ENCODE measurements around the gene MAGEA1.
"Not testable (repeated sequence)": the region's sequence is repeated elsewhere in the genome, so short reads cannot be mapped to it uniquely, and the experiment has no call there.

Gene MAGEA1

DNA sequence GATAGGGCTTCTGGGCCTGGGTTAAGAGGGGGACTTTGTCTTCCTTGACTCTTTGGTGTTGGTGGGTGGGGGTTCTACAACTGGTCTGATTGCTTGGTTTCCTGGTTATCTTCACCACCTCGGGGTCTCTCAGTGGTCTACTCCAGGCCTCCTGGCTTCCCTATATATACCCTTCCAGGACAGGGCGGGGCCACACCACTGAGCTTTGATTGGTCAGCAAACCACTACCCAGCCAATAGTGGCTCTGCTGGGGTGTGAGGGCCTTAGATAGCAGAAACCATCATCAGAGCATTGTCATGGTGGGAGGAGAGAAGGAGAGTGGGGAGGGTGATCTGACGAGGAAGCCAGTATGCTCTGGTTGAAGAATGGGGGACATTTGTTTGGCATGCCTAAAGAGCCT lies 14.4 kb upstream of the MAGEA1 start:
- DNase-seq (ENCODE audit: extremely low spot score): no peak
- CTCF ChIA-PET: no interaction called here
- POLR2A ChIA-PET: interaction anchor here (0.7 kb wide), 1 partner anchor 103 kb away, joined by 3 read pairs; no protein-coding TSS in a partner anchor
- TF ChIP-seq BHLHE40 (IDR thresholded peaks at IDR 0.05; ENCODE audit: borderline replicate concordance): no peak
- no peak for TF ChIP-seq L3MBTL2 (conservative IDR thresholded peaks at IDR 0.05)

DNA sequence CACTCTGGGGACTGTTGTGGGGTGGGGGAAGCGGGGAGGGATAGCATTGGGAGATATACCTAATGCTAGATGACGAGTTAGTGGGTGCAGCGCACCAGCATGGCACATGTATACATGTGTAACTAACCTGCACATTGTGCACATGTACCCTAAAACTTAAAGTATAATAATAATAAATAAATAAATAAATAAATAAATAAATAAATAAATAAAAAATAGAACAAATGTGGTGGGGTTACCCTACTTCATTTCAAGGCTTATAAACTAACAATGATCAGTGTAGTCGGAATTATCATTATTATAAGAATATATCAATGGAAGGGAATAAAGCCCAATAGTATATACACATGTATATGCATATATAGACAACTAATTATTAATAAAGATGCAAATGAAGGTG lies 10.7 kb upstream of the MAGEA1 start:
- DNase-seq (ENCODE audit: extremely low spot score); CTCF ChIA-PET; POLR2A ChIA-PET: not testable (repeated sequence)

DNA sequence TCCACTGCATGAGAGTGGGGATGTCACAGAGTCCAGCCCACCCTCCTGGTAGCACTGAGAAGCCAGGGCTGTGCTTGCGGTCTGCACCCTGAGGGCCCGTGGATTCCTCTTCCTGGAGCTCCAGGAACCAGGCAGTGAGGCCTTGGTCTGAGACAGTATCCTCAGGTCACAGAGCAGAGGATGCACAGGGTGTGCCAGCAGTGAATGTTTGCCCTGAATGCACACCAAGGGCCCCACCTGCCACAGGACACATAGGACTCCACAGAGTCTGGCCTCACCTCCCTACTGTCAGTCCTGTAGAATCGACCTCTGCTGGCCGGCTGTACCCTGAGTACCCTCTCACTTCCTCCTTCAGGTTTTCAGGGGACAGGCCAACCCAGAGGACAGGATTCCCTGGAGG lies 2.7 kb downstream of the MAGEA1 start:
- no peak for TF ChIP-seq ELF4 (IDR thresholded peaks at IDR 0.05)
- ChIA-PET CTCF (no interaction called here), POLR2A (no interaction called here)
- no peak for DNase-seq (ENCODE audit: extremely low spot score)

DNA sequence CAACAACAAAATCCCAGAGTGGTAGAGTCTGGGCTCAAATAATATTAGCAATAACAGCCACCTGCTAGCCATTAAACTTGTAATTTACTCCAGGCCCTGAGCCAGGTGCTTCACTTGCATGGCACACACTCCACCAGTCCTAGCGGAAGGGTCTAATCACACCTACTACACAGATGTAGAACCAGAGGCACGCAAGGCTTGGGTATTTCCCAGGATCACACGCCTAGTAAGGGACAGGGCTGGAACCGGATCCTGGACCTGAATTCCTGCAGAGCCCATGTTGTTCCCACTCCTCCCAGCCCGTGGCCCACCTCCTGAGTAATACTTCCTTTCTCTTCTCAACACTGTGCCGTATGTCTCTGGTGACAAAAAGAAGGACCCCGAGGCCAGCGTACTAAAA lies 5.7 kb downstream of the MAGEA1 start:
- TF ChIP-seq FOXM1 (IDR thresholded peaks at IDR 0.05; ENCODE audit: borderline replicate concordance) (no peak), ELF4 (IDR thresholded peaks at IDR 0.05) (no peak), L3MBTL2 (conservative IDR thresholded peaks at IDR 0.05) (no peak), TARDBP (IDR thresholded peaks at IDR 0.05) (no peak), NFRKB (IDR thresholded peaks at IDR 0.05) (no peak), SP1 (IDR thresholded peaks at IDR 0.05) (no peak)
- TF ChIP-seq, protein P1, sequence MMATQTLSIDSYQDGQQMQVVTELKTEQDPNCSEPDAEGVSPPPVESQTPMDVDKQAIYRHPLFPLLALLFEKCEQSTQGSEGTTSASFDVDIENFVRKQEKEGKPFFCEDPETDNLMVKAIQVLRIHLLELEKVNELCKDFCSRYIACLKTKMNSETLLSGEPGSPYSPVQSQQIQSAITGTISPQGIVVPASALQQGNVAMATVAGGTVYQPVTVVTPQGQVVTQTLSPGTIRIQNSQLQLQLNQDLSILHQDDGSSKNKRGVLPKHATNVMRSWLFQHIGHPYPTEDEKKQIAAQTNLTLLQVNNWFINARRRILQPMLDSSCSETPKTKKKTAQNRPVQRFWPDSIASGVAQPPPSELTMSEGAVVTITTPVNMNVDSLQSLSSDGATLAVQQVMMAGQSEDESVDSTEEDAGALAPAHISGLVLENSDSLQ (IDR thresholded peaks at IDR 0.05): no peak
- CTCF ChIA-PET: interaction anchor here (0.6 kb wide), 1 partner anchor 34 kb away, joined by 6 read pairs; no protein-coding TSS in a partner anchor
- DNase-seq (ENCODE audit: extremely low spot score): no peak
- POLR2A ChIA-PET: no interaction called here

DNA sequence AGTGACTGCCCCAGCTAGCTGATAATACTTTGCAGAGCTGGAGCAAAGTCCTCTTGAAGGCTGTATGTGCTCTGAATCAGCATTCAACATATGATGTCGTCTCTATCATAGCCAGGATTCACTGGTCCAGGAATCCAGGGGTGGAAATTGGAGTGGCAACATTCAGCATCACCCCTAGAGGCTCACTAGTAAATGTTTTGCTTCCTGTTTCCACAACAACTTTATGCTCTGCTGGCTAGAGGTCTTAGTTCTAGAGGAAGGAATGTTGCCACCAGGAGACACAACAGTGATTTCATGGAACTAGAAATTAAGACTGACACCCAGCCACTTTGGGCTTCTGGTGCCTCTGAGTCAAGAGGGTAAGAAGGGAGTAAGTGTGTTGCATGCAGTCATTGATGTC lies 11.3 kb downstream of the MAGEA1 start:
- CTCF ChIA-PET: no interaction called here
- DNase-seq (ENCODE audit: extremely low spot score): no peak
- TF ChIP-seq SP1 (IDR thresholded peaks at IDR 0.05): no peak
- TF ChIP-seq CTBP1 (IDR thresholded peaks at IDR 0.05; ENCODE audit: borderline replicate concordance): no peak
- TF ChIP-seq BHLHE40 (IDR thresholded peaks at IDR 0.05; ENCODE audit: borderline replicate concordance): no peak
- TF ChIP-seq SUZ12 (IDR thresholded peaks at IDR 0.05): no peak
- TF ChIP-seq FOXA1 (IDR thresholded peaks at IDR 0.05): no peak
- TF ChIP-seq, protein P1 (IDR thresholded peaks at IDR 0.05): no peak
- TF ChIP-seq L3MBTL2 (conservative IDR thresholded peaks at IDR 0.05): no peak
- no peak for TF ChIP-seq HDGF (IDR thresholded peaks at IDR 0.05; ENCODE audit: borderline replicate concordance)
- TF ChIP-seq ELF4 (IDR thresholded peaks at IDR 0.05): no peak
- no peak for TF ChIP-seq LEF1 (IDR thresholded peaks at IDR 0.05; ENCODE audit: borderline replicate concordance)
- TF ChIP-seq ZNF384 (IDR thresholded peaks at IDR 0.05): no peak
- TF ChIP-seq ARNT (IDR thresholded peaks at IDR 0.05): no peak
- TF ChIP-seq NFRKB (IDR thresholded peaks at IDR 0.05): no peak
- TF ChIP-seq FOXM1 (IDR thresholded peaks at IDR 0.05; ENCODE audit: borderline replicate concordance): no peak
- TF ChIP-seq FOXK2 (IDR thresholded peaks at IDR 0.05): no peak
- TF ChIP-seq TARDBP (IDR thresholded peaks at IDR 0.05): no peak
- POLR2A ChIA-PET: no interaction called here

- ChIA-PET CTCF (interaction anchor here (0.6 kb wide), 1 partner anchor 364 kb away, joined by 4 read pairs; no protein-coding TSS in a partner anchor), POLR2A (no interaction called here)
- no peak for TF ChIP-seq FOXA1 (IDR thresholded peaks at IDR 0.05)
- no peak for TF ChIP-seq ZNF384 (IDR thresholded peaks at IDR 0.05)
- TF ChIP-seq CTBP1 (IDR thresholded peaks at IDR 0.05; ENCODE audit: borderline replicate concordance): no peak
- no peak for TF ChIP-seq SUZ12 (IDR thresholded peaks at IDR 0.05)
- TF ChIP-seq L3MBTL2 (conservative IDR thresholded peaks at IDR 0.05): no peak
- TF ChIP-seq NFRKB (IDR thresholded peaks at IDR 0.05): no peak
- TF ChIP-seq ARNT (IDR thresholded peaks at IDR 0.05): no peak
- TF ChIP-seq ELF4 (IDR thresholded peaks at IDR 0.05): no peak
- no peak for TF ChIP-seq FOXK2 (IDR thresholded peaks at IDR 0.05)
- TF ChIP-seq SP1 (IDR thresholded peaks at IDR 0.05): no peak
- TF ChIP-seq, protein P1 (IDR thresholded peaks at IDR 0.05): no peak
- no peak for TF ChIP-seq HDGF (IDR thresholded peaks at IDR 0.05; ENCODE audit: borderline replicate concordance)
- no peak for DNase-seq (ENCODE audit: extremely low spot score)
These were observed 21.4 kb downstream of the MAGEA1 start for GRCh38 chrX:153200462-153200861.

GRCh38 chrX:153206425-153207046 lies 27.5 kb downstream of the MAGEA1 start:
- TF ChIP-seq TARDBP (IDR thresholded peaks at IDR 0.05) (no peak), SP1 (IDR thresholded peaks at IDR 0.05) (no peak), HDGF (IDR thresholded peaks at IDR 0.05; ENCODE audit: borderline replicate concordance) (no peak), LEF1 (IDR thresholded peaks at IDR 0.05; ENCODE audit: borderline replicate concordance) (no peak), FOXM1 (IDR thresholded peaks at IDR 0.05; ENCODE audit: borderline replicate concordance) (no peak)
- TF ChIP-seq, protein P1 (IDR thresholded peaks at IDR 0.05): no peak
- no peak for DNase-seq (ENCODE audit: extremely low spot score)
- ChIA-PET CTCF (no interaction called here), POLR2A (no interaction called here)

All from HEK293T (cell line).